Activated CD4-positive, alpha-beta T cell treated with anti-CD3 and anti-CD28 coated beads for 36 hours (primary cell): ENCODE data around the gene CCDC178. TPM values are rescaled to one million over a fixed set of nuclear protein-coding genes. Genes with fewer than 3 reads are reported as not detected.
"Not testable (repeated sequence)": the region's sequence is repeated elsewhere in the genome, so short reads cannot be mapped to it uniquely, and the experiment has no call there.

ENCODE experiments used
- ATAC-seq: fragments of 200-7000 bp; cut with Tn5 transposase; one replicate; pipeline ENCODE4 v1.10.0; 2021; ENCODE audit warnings: mild to moderate bottlenecking, moderate library complexity
- CTCF ChIA-PET: fragments of 350-600 bp; sonication (Branson Sonifier 250); formaldehyde crosslinking; loops from one replicate; lab custom pipeline; 2021; ENCODE audit warnings: antibody characterized with exemption; lab: Charles Lee
- POLR2A ChIA-PET: fragments of 350-600 bp; sonication (Branson Sonifier 250); formaldehyde crosslinking; loops from one replicate; lab custom pipeline; 2021; ENCODE audit warnings: antibody characterized with exemption, inconsistent platforms; lab: Charles Lee
- DNase-seq: peaks from one replicate; pipeline ENCODE4 v3.0.0-alpha.2; 2020
- H3K27ac Mint-ChIP-seq: one replicate; pipeline ENCODE4 v1.8.0; 2021; ENCODE audit warnings: mixed read lengths
- H3K27me3 Mint-ChIP-seq: one replicate; pipeline ENCODE4 v1.8.0; 2021; ENCODE audit warnings: mixed read lengths
- H3K36me3 Mint-ChIP-seq: one replicate; pipeline ENCODE4 v1.8.0; 2021; ENCODE audit warnings: low read depth, mixed read lengths
- H3K4me1 Mint-ChIP-seq: one replicate; pipeline ENCODE4 v1.8.0; 2021; ENCODE audit warnings: mixed read lengths
- H3K4me3 Mint-ChIP-seq: one replicate; pipeline ENCODE4 v1.8.0; 2021; ENCODE audit warnings: mild to moderate bottlenecking, moderate library complexity, mixed read lengths
- H3K9me3 Mint-ChIP-seq: one replicate; pipeline ENCODE4 v1.8.0; 2021; ENCODE audit warnings: low read depth, mixed read lengths
- intact Hi-C, 2 experiments: fragments of 100-400 bp; cut with DNase I in 1 of 2; cut with micrococcal nuclease in 1 of 2; formaldehyde crosslinking; loops; one replicate each; pipeline versions ENCODE4 v1.14.2 to v1.15.1; 2022 to 2024; cut with DNase I, micrococcal nuclease
- total RNA-seq, 2 experiments: library from RNA; stranded (reverse); gene quantifications; one replicate each; pipeline ENCODE4 v1.2.3, GENCODE V29; 2021

CCDC178 gene
- total RNA-seq, 2 experiments from 2014 or later = not detected

DNA sequence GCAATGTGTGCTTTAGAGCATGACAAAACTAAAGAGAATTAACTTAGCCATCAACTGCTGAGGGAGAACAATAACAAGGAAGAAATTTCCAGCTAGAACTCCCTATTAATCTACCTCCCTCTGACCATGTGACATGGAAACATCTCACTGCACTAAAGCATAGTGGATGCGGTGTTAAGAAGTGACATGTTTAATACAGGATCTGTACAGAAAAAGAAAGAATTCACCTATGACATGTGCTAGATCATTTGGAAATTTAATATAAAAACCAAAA is 465.4 kb downstream of the CCDC178 start:
- CTCF ChIA-PET = no interaction called here
- H3K4me3 Mint-ChIP-seq = no peak overlapping the region
- H3K27me3 Mint-ChIP-seq = no peaks in the 10 kb centered on the region
- ATAC-seq (no peak), DNase-seq (no peak)
- intact Hi-C loops = no loop called here
- no peaks in the 10 kb centered on the region for H3K4me1 Mint-ChIP-seq
- H3K36me3 Mint-ChIP-seq = no peaks in the 10 kb centered on the region
- no peaks in the 10 kb centered on the region for H3K9me3 Mint-ChIP-seq
- POLR2A ChIA-PET = no interaction called here
- no peak overlapping the region for H3K27ac Mint-ChIP-seq

DNA sequence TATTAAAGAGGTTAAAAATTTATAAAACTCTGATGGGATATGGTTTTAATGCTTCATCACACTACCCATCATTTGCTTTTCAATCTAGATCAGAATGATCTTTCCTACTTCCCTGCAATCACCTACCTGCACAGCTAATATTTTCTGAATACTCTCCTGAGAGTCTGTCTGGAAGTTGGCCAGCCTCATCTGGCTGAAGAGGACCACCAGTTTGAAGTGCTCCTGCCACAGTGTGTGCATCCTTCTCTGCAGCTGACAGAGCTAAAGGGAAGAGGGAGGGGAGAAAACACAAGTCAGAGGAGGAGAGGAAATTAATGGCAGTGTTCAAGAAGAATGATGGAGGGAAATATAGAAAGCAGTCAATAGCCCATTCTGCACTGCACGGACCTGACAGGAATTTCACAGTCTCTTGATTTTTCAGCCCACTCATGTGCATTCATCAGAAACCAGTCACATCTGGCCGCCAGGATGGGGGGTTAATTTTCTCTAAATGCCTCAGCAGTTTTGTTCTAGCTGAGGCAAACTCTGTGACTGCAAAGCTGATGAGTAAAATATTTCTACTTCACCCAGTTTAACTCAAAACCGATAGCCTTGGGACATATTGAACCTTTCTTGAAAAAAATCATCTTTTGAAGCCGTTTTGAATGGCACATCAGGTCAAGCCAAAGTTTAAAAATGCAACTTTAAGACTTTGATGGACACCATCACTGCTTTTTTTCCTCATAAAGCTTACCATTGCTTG is 465.9 kb downstream of the CCDC178 start:
- H3K4me1 Mint-ChIP-seq = no peaks in the 10 kb centered on the region
- H3K4me3 Mint-ChIP-seq = no peak overlapping the region
- no peak overlapping the region for H3K27ac Mint-ChIP-seq
- no peaks in the 10 kb centered on the region for H3K36me3 Mint-ChIP-seq
- no peak for ATAC-seq
- ChIA-PET CTCF (no interaction called here), POLR2A (no interaction called here)
- H3K9me3 Mint-ChIP-seq = no peaks in the 10 kb centered on the region
- intact Hi-C loops = no loop called here
- H3K27me3 Mint-ChIP-seq = no peaks in the 10 kb centered on the region
- DNase-seq = no peak

DNA sequence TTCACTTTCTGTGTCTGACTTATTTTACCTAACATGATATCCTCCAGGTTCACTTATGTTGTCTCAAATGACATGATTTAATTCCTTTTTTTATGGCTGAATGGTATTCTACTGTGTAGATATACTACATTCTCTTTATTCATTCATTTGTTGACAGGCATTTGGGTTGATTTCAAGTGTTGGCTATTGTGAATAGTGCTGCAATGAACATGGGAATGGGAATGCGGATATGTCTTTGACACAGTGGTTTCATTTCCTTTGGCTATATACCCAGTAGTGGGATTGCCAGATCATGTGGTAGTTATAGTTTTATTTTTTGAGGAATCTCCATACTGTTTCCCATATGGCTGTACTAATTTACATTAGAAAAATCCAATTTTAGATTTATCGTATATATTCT is 472.3 kb downstream of the CCDC178 start:
- ChIA-PET CTCF (no interaction called here), POLR2A (no interaction called here)
- intact Hi-C loops = no loop called here
- ATAC-seq (no peak), DNase-seq (no peak)
- Mint-ChIP-seq H3K36me3 (no peaks in the 10 kb centered on the region), H3K27me3 (no peaks in the 10 kb centered on the region), H3K27ac (no peak overlapping the region), H3K9me3 (no peaks in the 10 kb centered on the region), H3K4me1 (no peaks in the 10 kb centered on the region), H3K4me3 (no peak overlapping the region)

DNA sequence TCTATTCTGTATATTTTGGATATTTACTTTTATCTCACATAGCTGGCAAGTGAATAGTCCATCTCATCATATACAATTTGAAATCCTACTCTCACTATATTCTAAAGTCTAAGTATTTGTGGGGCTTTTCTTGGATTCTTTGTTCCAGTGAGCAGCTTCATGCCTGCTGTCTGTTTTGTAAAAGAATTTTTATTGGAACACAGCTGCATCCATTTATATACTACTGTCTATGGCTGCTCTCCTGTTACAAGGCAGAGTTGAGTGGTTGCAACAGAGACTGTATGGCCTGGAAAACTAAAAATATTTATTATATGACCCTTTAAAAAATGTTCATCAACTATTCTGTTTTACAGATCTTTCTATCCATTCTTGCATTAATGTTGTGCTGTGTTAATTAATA is 474.4 kb downstream of the CCDC178 start:
- intact Hi-C loops = no loop called here
- Mint-ChIP-seq H3K27me3 (no peaks in the 10 kb centered on the region), H3K4me1 (no peaks in the 10 kb centered on the region), H3K36me3 (no peaks in the 10 kb centered on the region), H3K27ac (no peak overlapping the region), H3K9me3 (peaks cover 4% of the 10 kb centered on the region), H3K4me3 (no peak overlapping the region)
- ATAC-seq (no peak), DNase-seq (no peak)
- CTCF ChIA-PET = no interaction called here
- POLR2A ChIA-PET = interaction anchor here (0.6 kb wide), 1 partner anchor 181 kb away, joined by 8 read pairs; no protein-coding TSS in a partner anchor

DNA sequence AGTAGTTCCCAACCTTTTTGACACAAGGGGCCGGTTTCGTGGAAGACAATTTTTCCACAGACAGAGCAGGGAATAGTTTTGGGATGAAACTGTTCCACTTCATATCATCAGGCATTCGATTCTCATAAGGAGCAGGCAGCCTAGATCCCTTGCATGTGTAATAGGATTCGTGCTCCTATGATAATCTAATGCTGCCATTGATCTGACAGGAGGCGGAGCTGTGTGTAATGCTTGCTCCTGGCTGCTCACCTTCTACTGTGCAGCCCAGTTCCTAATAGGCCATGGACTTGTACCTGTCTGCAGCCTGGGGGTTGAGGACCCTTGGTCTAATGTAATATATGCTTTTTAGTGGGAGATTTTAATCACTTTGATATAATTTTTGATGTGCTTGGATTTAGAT is 479.0 kb downstream of the CCDC178 start:
- ChIA-PET CTCF (no interaction called here), POLR2A (no interaction called here)
- H3K36me3 Mint-ChIP-seq = no peaks in the 10 kb centered on the region
- H3K27me3 Mint-ChIP-seq = no peaks in the 10 kb centered on the region
- H3K27ac Mint-ChIP-seq = no peak overlapping the region
- no peak for DNase-seq
- no peaks in the 10 kb centered on the region for H3K4me1 Mint-ChIP-seq
- ATAC-seq = no peak
- peaks cover 4% of the 10 kb centered on the region for H3K9me3 Mint-ChIP-seq
- intact Hi-C loops = no loop called here
- H3K4me3 Mint-ChIP-seq = no peak overlapping the region

DNA sequence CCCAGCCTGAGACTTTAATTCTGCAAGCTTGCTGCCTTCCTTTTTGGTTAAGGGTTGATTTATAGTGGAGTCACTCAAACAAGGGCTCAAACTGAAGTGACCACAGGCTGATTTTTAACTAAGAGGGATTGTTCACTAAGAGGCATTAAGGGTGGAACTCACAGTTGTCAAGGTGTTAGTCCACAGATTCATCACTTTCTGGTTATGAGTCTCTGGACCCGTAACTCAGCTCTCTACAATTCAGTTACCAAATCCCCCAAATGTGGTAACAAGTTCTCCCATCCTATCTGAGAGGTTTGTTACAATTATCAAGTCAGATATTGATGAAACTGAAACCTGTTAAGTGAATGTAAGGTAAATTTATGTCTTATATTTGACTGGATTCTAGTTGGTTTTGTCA is 481.8 kb downstream of the CCDC178 start:
- no peak overlapping the region for H3K27ac Mint-ChIP-seq
- ATAC-seq (no peak), DNase-seq (no peak)
- no peaks in the 10 kb centered on the region for H3K36me3 Mint-ChIP-seq
- no peaks in the 10 kb centered on the region for H3K27me3 Mint-ChIP-seq
- H3K9me3 Mint-ChIP-seq = peaks cover 4% of the 10 kb centered on the region
- intact Hi-C loops = no loop called here
- ChIA-PET POLR2A (no interaction called here), CTCF (no interaction called here)
- no peak overlapping the region for H3K4me3 Mint-ChIP-seq
- H3K4me1 Mint-ChIP-seq = no peaks in the 10 kb centered on the region

DNA sequence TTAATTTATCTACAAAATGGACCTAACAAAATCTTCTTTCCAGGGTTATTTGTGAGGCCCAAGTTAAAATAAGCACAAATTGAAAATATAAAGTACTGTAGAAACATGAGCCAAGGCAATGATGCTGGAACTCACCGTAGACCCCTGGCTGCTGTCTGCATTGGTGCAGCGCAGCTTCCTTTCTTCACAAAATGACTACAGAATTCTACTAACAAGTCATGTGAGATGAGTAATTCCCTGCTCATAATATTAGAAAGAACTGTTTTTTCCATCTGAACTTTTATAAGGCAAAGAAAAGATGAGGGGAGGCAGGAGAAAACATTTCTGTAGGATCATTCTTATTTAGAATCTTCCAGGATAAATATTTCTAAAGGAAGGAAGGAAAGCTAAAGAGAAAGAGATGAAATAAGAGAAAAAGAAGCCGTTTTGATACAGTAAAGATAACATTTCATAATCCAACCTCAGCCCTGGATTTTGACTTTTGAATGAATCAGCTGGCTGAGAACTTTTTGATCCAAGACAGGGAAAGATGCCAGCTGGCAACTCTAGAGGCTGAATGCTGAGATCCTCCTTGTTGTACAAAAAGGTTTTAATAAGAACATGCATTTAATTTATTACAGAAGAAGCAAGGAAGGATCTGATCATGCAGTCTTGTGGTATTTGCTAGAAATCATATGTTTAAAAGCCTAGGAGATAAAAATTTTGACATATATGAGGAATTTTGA is 483.8 kb downstream of the CCDC178 start:
- no peak overlapping the region for H3K27ac Mint-ChIP-seq

DNA sequence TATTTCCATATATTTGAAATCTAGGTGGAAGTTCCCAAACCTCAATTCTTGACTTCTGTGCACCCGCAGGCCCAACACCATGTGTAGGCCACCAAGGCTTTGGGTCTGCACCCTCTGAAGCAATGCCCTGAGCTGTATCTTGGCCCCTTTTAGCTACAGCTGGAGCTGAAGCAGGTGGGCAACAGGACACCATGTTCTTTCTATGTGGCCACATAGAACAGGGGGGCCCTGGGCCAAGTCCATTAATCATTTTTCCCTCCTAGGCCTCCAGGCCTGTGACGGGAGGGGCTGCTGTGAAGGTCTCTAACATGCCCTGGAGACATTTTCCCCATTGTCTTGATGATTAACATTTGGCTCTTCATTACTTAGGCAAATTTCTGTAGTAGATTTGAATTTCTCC is 488.2 kb downstream of the CCDC178 start:
- DNase-seq, H3K4me1 Mint-ChIP-seq, intact Hi-C loops, POLR2A ChIA-PET, H3K9me3 Mint-ChIP-seq, H3K27ac Mint-ChIP-seq, H3K36me3 Mint-ChIP-seq, ATAC-seq, CTCF ChIA-PET, H3K4me3 Mint-ChIP-seq, H3K27me3 Mint-ChIP-seq: not testable (repeated sequence)

More for the DNA sequence above, 483.8 kb downstream of the CCDC178 start:
- H3K27me3 Mint-ChIP-seq = no peaks in the 10 kb centered on the region
- ChIA-PET POLR2A (no interaction called here), CTCF (no interaction called here)
- no peak overlapping the region for H3K4me3 Mint-ChIP-seq
- no peaks in the 10 kb centered on the region for H3K4me1 Mint-ChIP-seq
- no peak for DNase-seq
- no peaks in the 10 kb centered on the region for H3K36me3 Mint-ChIP-seq
- peaks cover 9% of the 10 kb centered on the region for H3K9me3 Mint-ChIP-seq
- no peak for ATAC-seq
- intact Hi-C loops = no loop called here

DNA sequence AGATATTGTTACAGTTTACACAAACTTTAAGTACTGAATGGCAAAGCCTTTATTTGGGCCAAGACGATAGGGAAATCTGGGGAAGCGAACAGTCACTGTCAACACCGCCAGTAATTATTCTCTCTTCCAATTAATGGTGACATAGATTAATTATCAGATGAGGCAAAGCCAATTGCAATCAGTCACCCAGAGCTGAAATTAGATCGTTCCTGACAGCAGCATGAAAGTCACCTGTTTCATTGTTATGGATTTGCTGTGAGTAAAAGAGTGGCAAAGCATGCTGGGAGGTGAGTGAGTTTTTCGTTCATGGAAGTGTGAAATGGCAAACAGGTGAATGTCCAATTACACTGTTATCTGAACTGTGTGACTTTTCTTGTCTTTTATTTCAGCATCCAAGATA is 502.9 kb downstream of the CCDC178 start:
- no peaks in the 10 kb centered on the region for H3K27me3 Mint-ChIP-seq
- no peak overlapping the region for H3K4me3 Mint-ChIP-seq
- POLR2A ChIA-PET = no interaction called here
- CTCF ChIA-PET = no interaction called here
- H3K36me3 Mint-ChIP-seq = no peaks in the 10 kb centered on the region
- DNase-seq (no peak), ATAC-seq (no peak)
- intact Hi-C loops = no loop called here
- no peaks in the 10 kb centered on the region for H3K9me3 Mint-ChIP-seq
- no peak overlapping the region for H3K27ac Mint-ChIP-seq
- H3K4me1 Mint-ChIP-seq = no peaks in the 10 kb centered on the region

DNA sequence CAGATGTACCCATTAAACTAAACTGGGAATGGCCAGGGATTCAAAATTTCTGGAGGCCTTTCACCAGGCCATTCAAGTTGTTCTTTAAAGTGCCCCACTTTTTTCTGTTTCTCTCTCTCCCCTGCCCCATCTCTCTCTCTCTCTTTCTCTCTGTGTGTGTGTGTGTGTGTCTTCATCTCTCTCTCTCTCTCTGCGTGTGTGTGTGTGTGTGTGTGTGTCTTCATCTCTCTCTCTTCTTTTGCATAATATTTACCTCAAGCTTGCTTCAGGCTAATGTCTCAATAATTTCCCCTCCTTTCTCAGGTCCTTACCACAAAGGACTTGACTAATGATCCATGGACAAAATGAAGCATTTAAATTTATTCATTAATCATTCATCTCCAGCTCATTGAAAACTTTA is 503.5 kb downstream of the CCDC178 start:
- no peak for ATAC-seq
- H3K27ac Mint-ChIP-seq = no peak overlapping the region
- no peak overlapping the region for H3K4me3 Mint-ChIP-seq
- no peaks in the 10 kb centered on the region for H3K9me3 Mint-ChIP-seq
- no peak for DNase-seq
- H3K4me1 Mint-ChIP-seq = no peaks in the 10 kb centered on the region
- intact Hi-C loops = no loop called here
- H3K27me3 Mint-ChIP-seq = no peaks in the 10 kb centered on the region
- ChIA-PET POLR2A (no interaction called here), CTCF (no interaction called here)
- H3K36me3 Mint-ChIP-seq = no peaks in the 10 kb centered on the region

DNA sequence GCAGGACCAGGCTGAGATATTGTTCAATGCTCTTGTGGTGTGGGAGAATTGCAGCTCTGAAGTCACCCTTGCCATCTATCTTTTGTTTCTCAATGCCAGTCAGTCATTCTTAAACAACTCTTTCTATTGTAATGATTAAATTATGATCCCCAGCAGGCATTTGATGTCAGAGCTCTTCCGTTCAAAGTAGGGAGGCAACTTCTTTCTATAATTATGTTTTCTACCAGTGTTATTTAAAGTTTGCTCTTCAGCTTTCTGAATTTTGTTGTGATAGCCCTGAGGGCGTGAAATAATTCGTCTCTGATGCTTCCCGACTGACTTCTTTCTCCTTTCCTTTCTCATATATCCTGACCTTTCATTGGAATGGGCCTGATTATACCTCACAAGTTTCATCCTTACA is 506.3 kb downstream of the CCDC178 start:
- intact Hi-C loops = no loop called here
- Mint-ChIP-seq H3K36me3 (no peaks in the 10 kb centered on the region), H3K9me3 (no peaks in the 10 kb centered on the region), H3K27ac (no peak overlapping the region), H3K4me1 (no peaks in the 10 kb centered on the region), H3K4me3 (no peak overlapping the region), H3K27me3 (no peaks in the 10 kb centered on the region)
- ATAC-seq (no peak), DNase-seq (no peak)
- ChIA-PET CTCF (no interaction called here), POLR2A (no interaction called here)

DNA sequence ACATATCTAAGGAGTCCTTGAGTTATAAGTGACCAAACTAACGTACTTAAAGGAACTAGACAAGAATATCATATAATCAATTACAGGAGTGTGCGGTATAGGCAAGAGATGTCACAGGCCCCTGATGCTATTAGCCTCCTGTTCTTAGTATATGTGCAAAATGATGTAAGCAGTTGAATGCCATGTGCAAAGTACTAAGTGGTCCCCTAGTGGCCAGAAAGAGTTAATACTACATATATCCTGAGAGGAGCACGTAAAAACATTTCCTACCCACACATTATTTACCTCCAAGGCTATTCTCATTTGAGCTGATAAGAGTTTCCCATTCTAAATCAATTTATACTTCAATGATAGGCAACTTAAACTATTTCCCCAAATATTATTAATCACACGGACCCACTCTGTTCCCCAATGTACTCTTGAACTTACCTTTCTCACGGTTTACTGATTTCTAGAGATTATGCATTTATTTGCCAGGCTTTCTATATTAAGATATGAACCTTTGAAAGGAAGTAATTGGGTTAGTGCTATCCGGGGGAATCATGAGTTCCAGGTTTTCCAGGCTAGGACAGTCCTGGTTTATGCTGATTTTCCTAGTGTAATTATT is 509.7 kb downstream of the CCDC178 start:
- no peak overlapping the region for H3K27ac Mint-ChIP-seq
- no peaks in the 10 kb centered on the region for H3K9me3 Mint-ChIP-seq
- peak; percentile 70 for ATAC-seq
- no peaks in the 10 kb centered on the region for H3K36me3 Mint-ChIP-seq
- ChIA-PET CTCF (no interaction called here), POLR2A (no interaction called here)
- no peaks in the 10 kb centered on the region for H3K4me1 Mint-ChIP-seq
- DNase-seq = no peak
- intact Hi-C loops = loop anchor here in 1 of 2 experiments (1.0 kb wide), 1 partner anchor 216 kb away; no protein-coding TSS in a partner anchor
- no peak overlapping the region for H3K4me3 Mint-ChIP-seq
- no peaks in the 10 kb centered on the region for H3K27me3 Mint-ChIP-seq
